ENCODE data around the gene SGSM1. TPM values are rescaled to one million over a fixed set of nuclear protein-coding genes. Genes with fewer than 3 reads are reported as not detected.

SGSM1 gene
- total RNA-seq, result 10 to 100 TPM; 13.9 to 14.9 TPM

DNA sequence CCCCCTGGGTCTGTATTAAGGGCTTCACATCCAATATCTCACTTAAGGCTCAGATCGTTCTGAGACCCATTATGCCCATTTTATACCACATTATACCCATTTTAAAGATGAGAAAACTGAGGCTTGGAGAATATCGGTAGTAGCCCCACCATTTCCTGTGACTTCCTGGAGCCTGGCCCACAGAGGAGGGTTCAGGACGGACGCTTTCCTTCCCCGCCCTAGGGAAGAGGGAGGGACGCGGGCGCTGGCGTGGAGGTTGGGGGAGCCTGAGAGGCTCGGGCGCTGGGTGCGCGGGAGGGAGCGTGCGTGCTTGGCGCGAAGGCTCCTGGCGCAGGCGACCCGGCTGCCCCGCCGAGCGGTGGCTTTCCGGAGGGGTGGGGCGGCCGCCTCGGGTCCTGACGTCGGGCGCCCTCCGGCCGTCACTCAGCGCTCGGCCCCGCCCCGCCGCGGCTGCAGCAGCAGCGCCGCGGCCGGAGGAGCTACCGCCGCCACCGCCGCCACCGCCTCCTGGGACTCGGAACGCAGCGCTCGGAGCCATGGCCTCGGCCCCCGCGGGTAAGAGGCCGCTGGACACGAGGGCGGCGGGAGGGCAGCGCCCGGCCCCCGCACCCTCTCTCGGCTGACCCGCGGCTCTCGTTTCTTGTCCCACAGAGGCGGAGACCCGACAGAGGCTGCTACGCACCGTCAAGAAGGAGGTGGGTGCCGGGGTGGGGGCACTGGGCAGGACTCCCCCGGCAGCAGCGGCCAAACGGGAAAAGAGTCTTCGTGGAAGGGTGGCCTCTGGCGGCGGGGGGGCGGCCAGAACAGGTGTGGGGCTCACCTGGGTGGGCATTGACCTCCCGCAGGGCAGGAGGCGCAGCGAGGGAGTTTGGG is at the start of gene SGSM1:
TSS of gene SGSM1 (plus strand) at position 422 of the 873 bp plus-strand sequence. CDS start at position 537, 115 bp downstream.
- Histone ChIP-seq H3K9me3 (no peaks in the 10 kb centered on the region), H3K36me3 (no peaks in the 10 kb centered on the region), H3K4me3 (peak within 1 kb of the TSS; percentile 55 to 67), H3K27ac (peak within 1 kb of the TSS; percentile 83 to 85), H3K27me3 (no peaks in the 10 kb centered on the region), H3K4me1 (peaks cover 0 to 47% of the 10 kb centered on the region in 2 donors)
- TF ChIP-seq CTCF (IDR thresholded peaks at IDR 0.05), result no peak
- peak; percentile 77 for DNase-seq (ENCODE audit: low spot score)

DNA sequence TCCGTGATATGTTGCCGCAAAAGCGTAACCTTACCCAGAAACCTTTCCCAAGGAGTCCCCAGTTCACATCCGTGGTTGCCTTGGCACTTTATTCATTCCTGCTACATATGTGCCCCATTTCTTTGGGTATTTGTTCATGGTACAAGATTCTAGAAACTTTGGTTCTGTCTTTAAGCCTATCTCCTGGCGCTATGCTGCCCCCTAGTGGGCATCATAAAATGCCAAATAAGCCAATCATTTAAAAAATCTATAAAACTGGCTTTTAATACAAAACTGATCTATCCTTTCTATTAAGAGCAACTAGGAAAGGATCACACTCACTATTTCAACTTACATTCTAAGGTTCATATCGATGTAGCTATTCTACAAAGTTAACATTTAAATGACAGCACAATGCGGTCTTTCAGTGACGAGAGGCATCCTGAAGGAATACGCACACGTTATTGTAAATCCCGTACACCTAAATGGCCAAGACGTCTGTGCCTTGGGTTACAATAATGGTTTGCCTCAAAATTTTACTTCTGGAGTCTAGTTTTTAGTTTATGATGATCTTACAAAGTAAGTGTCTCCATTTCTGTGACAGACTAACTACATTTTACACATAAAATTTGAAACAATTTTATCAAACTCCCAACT is 47.7 kb upstream of the SGSM1 start:
- TF ChIP-seq CTCF (IDR thresholded peaks at IDR 0.05), result peak; percentile 58 to 92
- Histone ChIP-seq H3K4me3 (no peak overlapping the region), H3K9me3 (no peaks in the 10 kb centered on the region), H3K36me3 (no peaks in the 10 kb centered on the region), H3K27ac (no peak overlapping the region), H3K4me1 (peaks cover 0 to 5% of the 10 kb centered on the region in 2 donors), H3K27me3 (no peaks in the 10 kb centered on the region)
- no peak for DNase-seq (ENCODE audit: low spot score)

GRCh38 chr22:24759765-24760164 is 46.2 kb upstream of the SGSM1 start:
- Histone ChIP-seq H3K27me3 (no peaks in the 10 kb centered on the region), H3K4me3 (no peak overlapping the region), H3K9me3 (no peaks in the 10 kb centered on the region), H3K4me1 (no peaks in the 10 kb centered on the region), H3K36me3 (no peaks in the 10 kb centered on the region), H3K27ac (no peak overlapping the region)
- no peak for DNase-seq (ENCODE audit: low spot score)
- TF ChIP-seq CTCF (IDR thresholded peaks at IDR 0.05), result no peak

- no peak overlapping the region for H3K27ac ChIP-seq
- H3K27me3 ChIP-seq, result no peaks in the 10 kb centered on the region
- DNase-seq (ENCODE audit: low spot score), result no peak
- H3K9me3 ChIP-seq, result no peaks in the 10 kb centered on the region
- TF ChIP-seq CTCF (IDR thresholded peaks at IDR 0.05), result no peak
- no peaks in the 10 kb centered on the region for H3K4me1 ChIP-seq
- no peak overlapping the region for H3K4me3 ChIP-seq
- H3K36me3 ChIP-seq, result no peaks in the 10 kb centered on the region
Measured at GRCh38 chr22:24760708-24761306, 45.2 kb upstream of the SGSM1 start.

GRCh38 chr22:24761888-24762675 is 43.9 kb upstream of the SGSM1 start:
- Histone ChIP-seq H3K9me3 (no peaks in the 10 kb centered on the region), H3K27ac (no peak overlapping the region), H3K27me3 (no peaks in the 10 kb centered on the region), H3K4me1 (no peaks in the 10 kb centered on the region), H3K4me3 (no peak overlapping the region), H3K36me3 (no peaks in the 10 kb centered on the region)
- TF ChIP-seq CTCF (IDR thresholded peaks at IDR 0.05), result no peak
- DNase-seq (ENCODE audit: low spot score), result no peak
